HepG2 (cell line): ENCODE measurements around the gene MED10. TPM values are rescaled to one million over a fixed set of nuclear protein-coding genes. Genes with fewer than 3 reads are reported as not detected.

Experiments used
- ATAC-seq: fragments of 200-7000 bp; cut with Tn5 transposase; 3 replicates; pipeline ENCODE4 v1.9.1; 2020; ENCODE audit warnings: mild to moderate bottlenecking, moderate library complexity
- BruUV-seq: library from RNA; stranded (reverse); fragments of 400-500 nt; replicated peaks from 2 replicates; lab custom pipeline; 2021; lab: Mats Ljungman, UMichigan
- CTCF ChIA-PET: fragments of 300-600 bp; formaldehyde crosslinking; extraction: SDS; loops from one replicate; lab custom pipeline; 2021; ENCODE audit warnings: low total read pairs, inconsistent platforms, low intra/inter-chr PET ratio; lab: Yijun Ruan, JAX
- POLR2A ChIA-PET: fragments of 350-600 bp; sonication (Branson Sonifier 250); formaldehyde crosslinking; loops from one replicate; lab custom pipeline; 2020; ENCODE audit warnings: antibody characterized with exemption, inconsistent platforms; lab: Yijun Ruan, JAX
- DNase-seq: peaks from one replicate; pipeline ENCODE4 v3.0.0-alpha.2; 2015; ENCODE audit warnings: low spot score
- FAIRE-seq: peaks from 3 replicates; lab custom pipeline; 2011; peaks lifted over from hg19 to GRCh38; lab: Jason Lieb, UNC
- H2AFZ ChIP-seq: one replicate; pipeline ENCODE4 v1.6.1; 2011; ENCODE audit warnings: low read length, inconsistent platforms
- H3K27ac ChIP-seq: fragments of 300-600 bp; 3 replicates; pipeline ENCODE4 v1.8.0; 2011; ENCODE audit warnings: mixed run types, mild to moderate bottlenecking, mixed read lengths, low read length, inconsistent platforms; ENCODE audit not compliant: insufficient read depth; ENCODE audit errors: extremely low read length
- H3K27me3 ChIP-seq, 2 experiments: fragments of 200-600 bp in 1 of 2; 2 replicates in 1 of 2; 3 replicates in 1 of 2; pipeline versions ENCODE4 v1.6.0 to v1.8.0; 2011; ENCODE audit warnings: low read length in 2 of 2, mild to moderate bottlenecking in 2 of 2, moderate library complexity in 2 of 2, inconsistent platforms in 1 of 2; ENCODE audit not compliant: insufficient read depth in 2 of 2, control insufficient read depth in 1 of 2
- H3K36me3 ChIP-seq, 2 experiments: fragments of 200-600 bp in 1 of 2; replicated peaks in 1 of 2; 2 replicates in 1 of 2; 3 replicates in 1 of 2; pipeline versions ENCODE4 v1.5.1 to v1.8.0; 2011; ENCODE audit warnings: low read length in 2 of 2, inconsistent platforms in 1 of 2; ENCODE audit not compliant: insufficient read depth in 2 of 2, control insufficient read depth in 1 of 2
- H3K4me1 ChIP-seq: 2 replicates; pipeline ENCODE4 v1.5.1; 2012; ENCODE audit warnings: low read length, inconsistent platforms; ENCODE audit not compliant: insufficient read depth
- H3K4me2 ChIP-seq: 2 replicates; pipeline ENCODE4 v1.6.0; 2011; ENCODE audit warnings: low read depth, low read length, inconsistent platforms
- H3K4me3 ChIP-seq, 3 experiments: fragments of 200-600 bp in 1 of 3; sonication (generic), shearing (Covaris generic) in 1 of 3; replicated peaks in 1 of 3; 2 replicates each; pipeline ENCODE4 v1.5.1; 2011 to 2016; ENCODE audit warnings: low read length in 3 of 3, inconsistent platforms in 2 of 3, low read depth in 2 of 3, mild to moderate bottlenecking in 2 of 3, control low read depth in 1 of 3, mixed read lengths in 1 of 3; ENCODE audit not compliant: insufficient read depth in 1 of 3
- H3K79me2 ChIP-seq: one replicate; pipeline ENCODE4 v1.6.1; 2011; ENCODE audit warnings: low read length, inconsistent platforms; ENCODE audit not compliant: insufficient read depth
- H3K9ac ChIP-seq: 2 replicates; pipeline ENCODE4 v1.6.0; 2011; ENCODE audit warnings: mild to moderate bottlenecking, low read depth, low read length, inconsistent platforms; ENCODE audit not compliant: insufficient read depth
- H3K9me3 ChIP-seq: 2 replicates; pipeline ENCODE4 v1.5.1; 2012; ENCODE audit warnings: mild to moderate bottlenecking, low read length
- H4K20me1 ChIP-seq: 2 replicates; pipeline ENCODE4 v1.6.0; 2011; ENCODE audit warnings: inconsistent platforms, mild to moderate bottlenecking, low read length, moderate library complexity; ENCODE audit not compliant: insufficient read depth
- RBFOX2 ChIP-seq: fragments of 200-400 bp; formaldehyde crosslinking; IDR thresholded peaks from 2 replicates; pipeline ENCODE4 v1.6.1; 2017; ENCODE audit warnings: low read depth, mild to moderate bottlenecking, low read length
- WGBS: methylation state at CpG from one replicate; pipeline ENCODE4 v1.1.6; 2017; ENCODE audit warnings: low lambda C conversion rate; 5-methylcytosine and 5-hydroxymethylcytosine counted together
- in situ Hi-C: cut with HindIII; loops from 2 replicates; pipeline ENCODE4 v1.10.0; 2017; ENCODE audit warnings: low pct_unique_long_range_greater_than_20kb; ENCODE audit not compliant: extremely low pct_ligation_motif_present
- intact Hi-C: fragments of 100-400 bp; cut with micrococcal nuclease; formaldehyde crosslinking; loops from one replicate; pipeline ENCODE4 v1.10.0; 2022; ENCODE audit not compliant: unreplicated experiment
- polyA plus RNA-seq, 8 experiments: library from polyadenylated mRNA; depleted of rRNA in 3 of 8; stranded (reverse) in 7 of 8; unstranded in 1 of 8; fragments of >200 nt; fragmentation: Illumina TruSeq in 4 of 8; extraction: Trizol in 4 of 8; gene quantifications; 2 replicates each; pipeline versions ENCODE4 v1.2.1 to v1.2.3, GENCODE V29; 2011 to 2016; ENCODE audit warnings: low read depth in 4 of 8, missing spikeins in 1 of 8, mixed read lengths in 1 of 8; ENCODE audit not compliant: insufficient read depth in 1 of 8
- total RNA-seq, 5 experiments: library from RNA; depleted of rRNA; stranded (reverse); fragments of >200 nt; fragmentation: Illumina TruSeq; extraction: Trizol; gene quantifications; 2 replicates each; pipeline ENCODE4 v1.2.3, GENCODE V29; 2016; ENCODE audit warnings: low read depth in 1 of 5
- TF ChIP-seq, protein P1 (sequence below): sonication (generic); formaldehyde crosslinking; IDR thresholded peaks from 2 replicates; pipeline ENCODE4 v1.4.0; 2020; ENCODE audit warnings: mild to moderate bottlenecking, missing genetic modification reagents

Gene MED10
- total and polyA plus RNA-seq, 2 of the 13 experiments (the other 11 are each of a cell fraction or from before 2014, with no cell fraction given): 11.2 to 23.7 TPM

DNA sequence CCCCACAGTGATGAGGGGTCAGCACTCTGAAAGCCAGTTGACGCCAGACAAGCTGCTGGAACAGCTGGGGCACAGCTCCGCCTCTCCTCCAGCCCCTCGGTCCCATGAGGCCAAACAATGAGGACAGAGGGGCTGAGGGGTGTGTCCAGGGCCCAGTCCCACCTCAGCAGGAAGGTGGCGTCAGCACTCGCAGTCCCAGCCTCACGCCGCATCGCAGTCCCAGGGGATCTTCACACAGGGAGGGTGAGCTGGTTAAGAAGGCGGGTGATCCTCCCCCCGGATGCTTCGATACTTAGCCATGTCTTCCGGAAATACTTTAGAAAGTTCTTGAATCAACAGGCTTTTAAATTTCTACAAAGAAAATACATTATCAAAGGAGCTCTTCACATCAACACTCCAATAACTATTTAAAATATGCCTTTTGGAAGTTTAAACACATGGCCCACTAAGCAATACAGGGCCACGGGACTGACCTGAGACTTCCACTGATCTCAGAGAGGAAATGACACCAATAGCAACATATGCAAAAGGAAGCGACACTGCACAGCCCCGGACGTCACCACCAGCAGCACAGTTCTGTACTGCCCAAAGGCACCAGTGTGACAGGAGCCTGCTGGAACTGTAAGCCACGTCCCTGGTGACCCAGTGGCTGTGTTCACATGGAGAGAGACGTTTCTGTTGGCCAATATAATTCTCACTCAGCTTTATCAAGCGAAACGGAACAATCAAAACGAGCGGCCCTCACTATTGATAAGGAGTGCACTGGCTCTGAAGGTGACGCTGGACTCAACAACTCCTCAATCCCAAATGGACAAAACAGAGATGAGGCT, 5.9 kb downstream of the MED10 start:
- no peak overlapping the region for H3K4me3 ChIP-seq
- no TSS peak for BruUV-seq

More for the DNA sequence above, 5.9 kb downstream of the MED10 start:
- intact Hi-C loops: no loop called here
- peaks cover 18% of the 10 kb centered on the region for H3K4me1 ChIP-seq
- WGBS: 98% methylated on average over 21 of the region's 23 CpGs
- peaks cover 3% of the 10 kb centered on the region; the same call in 1 of the 2 replicates for H4K20me1 ChIP-seq
- no peak overlapping the region for H3K9ac ChIP-seq
- ATAC-seq (no peak), FAIRE-seq (no peak), DNase-seq (no peak)
- POLR2A ChIA-PET: no interaction called here
- no peak overlapping the region for H3K27ac ChIP-seq
- TF ChIP-seq, protein P1, sequence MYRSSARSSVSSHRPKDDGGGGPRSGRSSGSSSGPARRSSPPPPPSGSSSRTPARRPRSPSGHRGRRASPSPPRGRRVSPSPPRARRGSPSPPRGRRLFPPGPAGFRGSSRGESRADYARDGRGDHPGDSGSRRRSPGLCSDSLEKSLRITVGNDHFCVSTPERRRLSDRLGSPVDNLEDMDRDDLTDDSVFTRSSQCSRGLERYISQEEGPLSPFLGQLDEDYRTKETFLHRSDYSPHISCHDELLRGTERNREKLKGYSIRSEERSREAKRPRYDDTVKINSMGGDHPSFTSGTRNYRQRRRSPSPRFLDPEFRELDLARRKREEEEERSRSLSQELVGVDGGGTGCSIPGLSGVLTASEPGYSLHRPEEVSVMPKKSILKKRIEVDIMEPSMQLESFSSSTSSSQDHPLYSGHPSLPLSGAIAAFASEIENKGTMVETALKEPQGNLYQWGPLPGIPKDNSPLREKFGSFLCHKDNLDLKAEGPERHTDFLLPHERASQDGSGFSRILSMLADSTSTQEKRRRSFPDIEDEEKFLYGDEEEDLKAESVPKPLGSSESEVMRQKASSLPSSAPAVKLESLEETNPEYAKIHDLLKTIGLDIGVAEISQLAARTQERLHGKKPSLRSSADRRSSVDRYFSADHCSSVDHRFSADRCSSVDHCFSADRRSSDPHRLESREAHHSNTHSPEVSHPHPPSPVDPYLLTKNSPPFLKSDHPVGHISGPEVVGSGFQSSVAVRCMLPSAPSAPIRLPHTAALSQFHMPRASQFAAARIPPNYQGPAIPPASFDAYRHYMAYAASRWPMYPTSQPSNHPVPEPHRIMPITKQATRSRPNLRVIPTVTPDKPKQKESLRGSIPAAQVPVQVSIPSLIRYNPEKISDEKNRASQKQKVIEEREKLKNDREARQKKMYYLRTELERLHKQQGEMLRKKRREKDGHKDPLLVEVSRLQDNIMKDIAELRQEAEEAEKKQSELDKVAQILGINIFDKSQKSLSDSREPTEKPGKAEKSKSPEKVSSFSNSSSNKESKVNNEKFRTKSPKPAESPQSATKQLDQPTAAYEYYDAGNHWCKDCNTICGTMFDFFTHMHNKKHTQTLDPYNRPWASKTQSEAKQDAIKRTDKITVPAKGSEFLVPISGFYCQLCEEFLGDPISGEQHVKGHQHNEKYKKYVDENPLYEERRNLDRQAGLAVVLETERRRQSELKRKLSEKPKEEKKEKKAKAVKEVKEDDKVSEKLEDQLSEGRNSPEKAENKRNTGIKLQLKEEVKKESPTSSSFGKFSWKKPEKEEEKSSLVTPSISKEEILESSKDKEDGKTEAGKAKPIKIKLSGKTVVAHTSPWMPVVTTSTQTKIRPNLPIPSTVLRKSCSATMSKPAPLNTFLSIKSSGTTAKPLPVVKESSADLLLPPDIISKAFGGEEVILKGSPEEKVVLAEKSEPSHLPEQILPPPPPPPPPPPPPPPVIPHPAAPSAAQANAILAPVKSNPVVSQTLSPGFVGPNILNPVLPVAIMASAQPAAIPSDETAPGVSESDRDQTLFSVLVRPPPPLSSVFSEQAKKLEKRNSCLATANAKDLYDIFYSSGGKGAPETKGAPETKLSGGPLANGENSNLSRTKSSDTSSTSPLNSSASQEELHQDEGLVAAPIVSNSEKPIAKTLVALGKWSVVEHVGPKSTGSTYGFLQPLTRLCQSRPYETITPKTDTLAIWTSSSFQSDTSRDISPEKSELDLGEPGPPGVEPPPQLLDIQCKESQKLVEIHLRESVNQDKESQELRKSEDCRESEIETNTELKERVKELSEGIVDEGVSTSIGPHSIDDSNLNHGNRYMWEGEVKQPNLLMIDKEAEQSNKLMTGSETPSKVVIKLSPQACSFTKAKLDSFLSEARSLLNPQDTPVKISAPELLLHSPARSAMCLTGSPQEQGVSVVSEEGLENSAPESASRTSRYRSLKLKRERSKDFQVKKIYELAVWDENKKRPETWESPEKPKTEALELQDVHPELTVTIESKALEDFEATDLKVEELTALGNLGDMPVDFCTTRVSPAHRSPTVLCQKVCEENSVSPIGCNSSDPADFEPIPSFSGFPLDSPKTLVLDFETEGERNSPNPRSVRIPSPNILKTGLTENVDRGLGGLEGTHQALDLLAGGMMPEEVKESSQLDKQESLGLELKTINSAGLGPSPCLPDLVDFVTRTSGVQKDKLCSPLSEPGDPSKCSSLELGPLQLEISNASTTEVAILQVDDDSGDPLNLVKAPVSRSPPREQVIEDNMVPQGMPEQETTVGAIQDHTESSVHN (CRISPR knock-in tag): no peak
- TF ChIP-seq RBFOX2: peak; percentile 29; the same call in 1 of the 2 replicates
- peaks cover 21 to 63% of the 10 kb centered on the region in 2 experiments for H3K36me3 ChIP-seq
- CTCF ChIA-PET: no interaction called here
- H3K9me3 ChIP-seq: no peaks in the 10 kb centered on the region
- in situ Hi-C loops: no loop called here
- no peaks in the 10 kb centered on the region; a peak in 1 of 5 replicates for H3K27me3 ChIP-seq
- peaks cover 15% of the 10 kb centered on the region for H3K79me2 ChIP-seq
- no peak overlapping the region for H2AFZ ChIP-seq
- no peak overlapping the region for H3K4me2 ChIP-seq
